WERI-Rb-1 (cell line): ENCODE data around the gene TMSB4Y.

Experiments used
- DNase-seq: peaks from one replicate; pipeline ENCODE4 v3.0.0-alpha.2; 2020
- H3K27ac ChIP-seq: fragments of 250-450 bp; sonication (Bioruptor Pico); 2 replicates; pipeline ENCODE4 v1.5.1; 2020; ENCODE audit warnings: mild to moderate bottlenecking, moderate library complexity
- H3K27me3 ChIP-seq: fragments of 250-450 bp; sonication (Bioruptor Pico); 2 replicates; pipeline ENCODE4 v1.5.1; 2021; ENCODE audit warnings: mild to moderate bottlenecking, low read depth, moderate library complexity; ENCODE audit not compliant: insufficient read depth, severe bottlenecking
- H3K36me3 ChIP-seq: fragments of 250-450 bp; sonication (Bioruptor Pico); 2 replicates; pipeline ENCODE4 v1.5.1; 2020; ENCODE audit warnings: mild to moderate bottlenecking, moderate library complexity
- H3K4me3 ChIP-seq: 2 replicates; pipeline ENCODE4 v1.5.1; 2011; ENCODE audit warnings: low read depth, mild to moderate bottlenecking, control low read depth, low read length
- H3K9me3 ChIP-seq: fragments of 250-450 bp; sonication (Bioruptor Pico); 2 replicates; pipeline ENCODE4 v1.5.1; 2021; ENCODE audit warnings: mild to moderate bottlenecking, moderate library complexity; ENCODE audit not compliant: severe bottlenecking
- CTCF ChIP-seq: IDR thresholded peaks from 2 replicates; pipeline ENCODE4 v1.5.1; 2011; ENCODE audit warnings: low read depth, mild to moderate bottlenecking, control low read depth, inconsistent platforms, low read length

TMSB4Y gene

GRCh38 chrY:13703568-13703968 lies at the start of gene TMSB4Y:
Gene TMSB4Y, plus strand, starts transcription at chrY:13703899.
- Histone ChIP-seq H3K27me3 (no peaks in the 10 kb centered on the region), H3K9me3 (no peaks in the 10 kb centered on the region), H3K27ac (no peak within 1 kb of the TSS), H3K36me3 (no peaks in the 10 kb centered on the region), H3K4me3 (no peak within 1 kb of the TSS)
- no peak for TF ChIP-seq CTCF
- DNase-seq, result no peak

- no peak overlapping the region for H3K4me3 ChIP-seq
- no peak for DNase-seq
- no peaks in the 10 kb centered on the region for H3K27me3 ChIP-seq
- H3K9me3 ChIP-seq, result no peaks in the 10 kb centered on the region
- TF ChIP-seq CTCF, result no peak
- no peaks in the 10 kb centered on the region for H3K36me3 ChIP-seq
- H3K27ac ChIP-seq, result no peak overlapping the region
Observed at GRCh38 chrY:13664162-13664561, 39.5 kb upstream of the TMSB4Y start.

GRCh38 chrY:13671122-13671521 lies 32.6 kb upstream of the TMSB4Y start:
- no peak overlapping the region for H3K27ac ChIP-seq
- no peaks in the 10 kb centered on the region for H3K27me3 ChIP-seq
- DNase-seq, result no peak
- H3K36me3 ChIP-seq, result no peaks in the 10 kb centered on the region
- TF ChIP-seq CTCF, result no peak
- no peaks in the 10 kb centered on the region for H3K9me3 ChIP-seq
- no peak overlapping the region for H3K4me3 ChIP-seq

GRCh38 chrY:13702276-13702675 lies 1.4 kb upstream of the TMSB4Y start:
- TF ChIP-seq CTCF, result no peak
- Histone ChIP-seq H3K36me3 (no peaks in the 10 kb centered on the region), H3K27ac (no peak overlapping the region), H3K4me3 (no peak overlapping the region), H3K9me3 (no peaks in the 10 kb centered on the region), H3K27me3 (no peaks in the 10 kb centered on the region)
- no peak for DNase-seq

GRCh38 chrY:13704121-13704930 lies 627 bp downstream of the TMSB4Y start:
- Histone ChIP-seq H3K4me3 (no peak overlapping the region), H3K9me3 (no peaks in the 10 kb centered on the region), H3K27ac (no peak overlapping the region), H3K27me3 (no peaks in the 10 kb centered on the region), H3K36me3 (no peaks in the 10 kb centered on the region)
- no peak for TF ChIP-seq CTCF
- DNase-seq, result no peak

GRCh38 chrY:13705197-13705596 lies 1.5 kb downstream of the TMSB4Y start:
- no peak overlapping the region for H3K4me3 ChIP-seq
- H3K27ac ChIP-seq, result no peak overlapping the region
- H3K9me3 ChIP-seq, result no peaks in the 10 kb centered on the region
- no peak for DNase-seq
- H3K27me3 ChIP-seq, result no peaks in the 10 kb centered on the region
- no peak for TF ChIP-seq CTCF
- no peaks in the 10 kb centered on the region for H3K36me3 ChIP-seq
